Activated CD4-positive, CD25-positive, alpha-beta regulatory T cell treated with anti-CD3 and anti-CD28 coated beads, Interleukin-2, amount 50 U/mL, for 16 hours (primary cell): ENCODE results near the gene FTH1.
A peak's percentile ranks its signal among the peaks of the same experiment; 100 is the strongest.

Experiments used
- DNase-seq: peaks from one replicate; pipeline ENCODE4 v3.0.0-alpha.2; 2020; ENCODE audit warnings: low read depth, low spot score

FTH1 gene

GRCh38 chr11:61949169-61950034 lies 18.0 kb downstream of the FTH1 start:
- no peak for DNase-seq

- no peak for DNase-seq
Measured at GRCh38 chr11:61948505-61948904, 18.9 kb downstream of the FTH1 start.

- DNase-seq = peak; percentile 34
Measured at GRCh38 chr11:61947486-61948210, 19.8 kb downstream of the FTH1 start.

- no peak for DNase-seq
Measured at GRCh38 chr11:61946894-61947293, 20.5 kb downstream of the FTH1 start.

GRCh38 chr11:61945191-61945590 lies 22.2 kb downstream of the FTH1 start:
- DNase-seq = no peak

DNA sequence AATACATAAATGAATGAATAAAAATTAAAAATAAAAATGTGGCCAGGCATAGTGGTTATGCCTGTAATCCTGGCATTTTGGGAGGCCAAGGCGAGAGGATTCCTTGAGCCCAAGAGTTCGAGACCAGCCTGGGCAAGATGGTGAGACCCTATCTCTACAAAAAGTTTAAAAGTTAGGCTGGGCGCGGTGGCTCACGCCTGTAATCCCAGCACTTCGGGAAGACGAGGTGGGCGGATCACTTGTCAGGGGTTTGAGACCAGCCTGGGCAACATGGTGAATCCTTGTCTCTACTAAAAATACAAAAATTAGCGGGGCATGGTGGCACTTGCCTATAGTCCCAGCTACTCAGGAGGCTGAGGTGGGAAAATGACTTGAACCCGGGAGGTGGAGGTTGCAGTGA lies 27.0 kb downstream of the FTH1 start:
- no peak for DNase-seq

DNA sequence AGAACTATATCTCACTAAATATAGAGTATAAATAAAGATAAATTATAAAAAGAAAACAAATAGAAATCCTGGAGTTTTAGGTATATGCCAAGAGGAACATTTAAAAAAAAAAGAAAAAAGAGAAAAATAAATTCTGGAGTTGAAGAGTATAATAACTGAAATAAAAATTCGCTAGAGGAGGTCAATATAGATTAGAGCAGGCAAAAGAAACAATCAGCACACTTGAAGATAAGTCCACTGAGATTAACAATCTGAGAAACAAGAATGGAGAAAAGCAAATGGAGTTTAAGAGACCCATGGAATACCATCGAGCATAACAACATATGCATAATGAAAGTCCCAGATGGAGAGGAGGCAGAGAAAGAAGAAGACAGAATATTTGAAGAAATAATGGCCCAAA lies 31.6 kb downstream of the FTH1 start:
- no peak for DNase-seq

GRCh38 chr11:61930933-61931332 lies 36.5 kb downstream of the FTH1 start:
- no peak for DNase-seq

GRCh38 chr11:61928606-61929005 lies 38.8 kb downstream of the FTH1 start:
- no peak for DNase-seq

GRCh38 chr11:61927501-61927900 lies 39.9 kb downstream of the FTH1 start:
- no peak for DNase-seq

GRCh38 chr11:61926235-61926634 lies 41.2 kb downstream of the FTH1 start:
- no peak for DNase-seq

GRCh38 chr11:61925736-61926135 lies 41.7 kb downstream of the FTH1 start:
- no peak for DNase-seq

GRCh38 chr11:61924064-61924455 lies 43.4 kb downstream of the FTH1 start:
- DNase-seq = no peak

DNA sequence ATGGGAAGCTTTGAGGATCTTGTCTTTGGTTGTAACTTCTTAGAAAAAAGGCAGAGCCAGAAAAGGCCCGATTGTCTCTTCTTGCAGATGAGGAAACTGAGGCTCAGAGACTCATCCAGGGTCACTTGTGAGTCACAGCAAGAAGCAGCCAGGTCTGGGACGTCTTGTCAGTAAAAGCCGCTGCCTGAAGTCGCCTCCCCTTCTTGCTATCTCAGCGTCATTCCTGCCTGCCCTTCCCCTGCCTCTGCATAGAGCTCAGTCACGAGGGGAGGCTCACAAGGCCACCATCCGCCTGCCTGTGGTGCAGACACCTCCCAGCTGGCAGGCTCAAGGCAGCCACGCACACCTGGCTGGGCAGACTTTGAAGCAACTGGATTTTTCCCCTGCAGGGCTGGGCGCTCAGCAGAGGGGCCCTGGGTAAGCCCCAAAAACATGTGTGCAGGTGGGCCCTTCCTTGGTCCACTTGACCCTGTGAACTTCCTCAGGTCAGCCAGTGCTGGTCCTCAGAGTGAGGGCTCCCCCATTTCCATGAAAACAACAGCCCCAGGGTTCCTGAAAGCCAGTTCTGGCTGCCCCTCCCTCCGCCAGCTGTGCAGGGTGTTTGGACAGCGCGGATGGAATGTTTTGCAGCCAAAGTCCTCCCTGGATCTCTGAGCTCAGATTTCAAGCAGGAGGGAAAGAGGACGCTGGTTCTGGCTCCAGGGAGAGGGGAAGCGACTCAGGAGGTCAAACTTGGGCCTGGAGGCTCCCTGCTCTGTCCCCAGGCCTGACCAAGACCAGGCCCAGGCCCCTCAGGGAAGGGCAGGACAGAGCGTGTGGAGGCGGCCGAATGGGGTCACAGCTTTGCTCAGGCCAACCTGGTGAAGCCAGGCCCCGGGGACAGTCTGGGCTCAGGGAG lies 44.0 kb downstream of the FTH1 start:
- DNase-seq = no peak

- DNase-seq = no peak
Measured at GRCh38 chr11:61922539-61922938, 44.9 kb downstream of the FTH1 start.

- no peak for DNase-seq
Measured at GRCh38 chr11:61921446-61921845, 46.0 kb downstream of the FTH1 start.

DNA sequence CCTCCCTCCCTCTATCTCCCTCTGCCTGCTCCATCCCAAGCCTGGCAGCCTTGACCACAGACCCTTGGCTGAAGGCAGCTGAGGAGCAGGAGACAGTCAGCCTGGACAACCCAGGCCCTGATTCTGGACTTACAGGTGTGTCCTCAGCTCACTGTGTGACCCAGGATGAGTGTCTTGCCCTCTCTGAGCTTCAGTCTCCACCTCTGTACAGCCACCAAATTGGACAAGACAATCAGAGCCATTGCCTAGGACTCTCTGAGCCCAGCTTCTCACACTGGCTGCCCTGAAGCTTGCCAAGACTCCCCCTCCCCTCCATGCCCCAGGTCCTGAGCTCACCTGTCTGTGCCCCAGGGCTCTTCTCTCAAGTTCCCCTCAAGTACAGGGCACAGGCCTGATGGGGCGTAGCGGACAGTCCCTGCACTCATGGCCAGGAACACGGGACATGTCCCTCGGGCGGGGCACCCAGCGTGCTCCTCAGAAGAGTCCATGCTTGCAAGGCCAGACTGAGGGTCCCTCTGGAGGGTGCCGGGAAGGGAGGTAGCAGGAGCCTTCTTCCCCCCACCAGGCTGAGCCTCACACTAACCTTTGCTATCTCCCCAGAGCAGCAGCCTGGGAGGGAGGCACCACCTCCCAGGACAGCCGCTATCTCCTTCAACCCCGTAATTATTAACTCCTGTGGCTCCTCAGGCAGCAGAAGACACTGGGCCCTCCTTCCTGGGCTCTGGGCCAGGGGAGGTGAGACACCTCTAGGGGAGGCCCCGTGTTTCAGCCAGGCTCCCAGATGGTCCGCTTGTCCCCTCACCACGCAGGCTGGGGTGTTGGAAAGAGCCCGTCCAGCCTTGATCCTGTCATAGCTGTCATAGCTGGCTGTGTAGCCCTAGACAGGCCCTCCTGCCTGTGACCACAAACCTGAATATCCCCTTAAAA lies 47.5 kb downstream of the FTH1 start:
- DNase-seq = no peak

- no peak for DNase-seq
Measured at GRCh38 chr11:61918938-61919704, 48.3 kb downstream of the FTH1 start.

DNA sequence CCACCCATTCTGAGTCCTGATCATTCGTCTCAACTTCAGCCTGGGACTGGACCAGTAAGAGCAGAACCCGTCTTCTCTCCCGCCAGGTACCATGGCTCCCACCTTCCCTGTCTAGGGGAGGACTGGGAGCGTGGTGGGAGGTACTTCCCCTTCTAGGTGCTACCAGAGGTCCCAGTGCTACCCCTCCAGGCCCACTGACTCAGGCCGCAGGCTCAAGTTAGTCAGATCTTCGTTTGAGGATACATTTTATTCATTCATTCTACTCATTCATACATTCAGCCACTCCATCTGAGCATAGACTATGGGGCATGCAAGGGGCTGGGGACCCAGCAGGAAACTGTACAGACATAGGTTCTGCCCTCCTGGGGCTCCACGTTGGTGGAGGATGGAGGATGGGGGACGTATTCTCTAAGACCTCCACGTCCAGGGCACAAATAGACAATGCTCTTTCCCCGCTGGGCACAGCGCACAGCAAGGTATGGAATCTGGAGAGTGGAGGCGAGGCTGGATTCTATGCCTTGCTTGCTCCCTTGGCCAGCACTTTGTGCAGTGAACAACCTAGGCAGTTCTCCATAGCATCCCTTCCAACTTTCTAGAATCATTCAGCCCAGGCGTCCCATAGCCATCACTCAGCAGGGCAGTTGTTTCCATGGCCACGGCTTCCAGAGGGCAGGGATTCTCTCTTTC lies 49.0 kb downstream of the FTH1 start:
- DNase-seq = no peak
